Kidney epithelial cell (primary cell): ENCODE data around the gene CLK3. TPM values are rescaled to one million over a fixed set of nuclear protein-coding genes. Genes with fewer than 3 reads are reported as not detected.

Source experiments
- DNase-seq: peaks from one replicate; pipeline ENCODE4 v3.0.0-alpha.2; 2010; ENCODE audit warnings: low read depth
- H3K27me3 ChIP-seq: 2 replicates; pipeline ENCODE4 v1.6.0; 2011; ENCODE audit warnings: low read length; ENCODE audit not compliant: control insufficient read depth, insufficient read depth
- H3K36me3 ChIP-seq: 2 replicates; pipeline ENCODE4 v1.5.1; 2011; ENCODE audit warnings: low read length; ENCODE audit not compliant: control insufficient read depth, insufficient read depth
- H3K4me3 ChIP-seq: 2 replicates; pipeline ENCODE4 v1.5.1; 2011; ENCODE audit warnings: low read depth, mild to moderate bottlenecking, control low read depth, low read length
- CTCF ChIP-seq: IDR thresholded peaks from 2 replicates; pipeline ENCODE4 v1.5.1; 2011; ENCODE audit warnings: mild to moderate bottlenecking, moderate library complexity, low read length, control low read depth, inconsistent platforms; ENCODE audit not compliant: insufficient read depth, poor library complexity, severe bottlenecking
- total RNA-seq: library from RNA; depleted of rRNA; stranded (reverse); fragments of >200 nt; gene quantifications from 2 replicates; pipeline ENCODE4 v1.2.3, GENCODE V29; 2015

The CLK3 gene
- total RNA-seq, 1 donor from 2014 or later: 104 TPM

- no peak for TF ChIP-seq CTCF
- peaks cover 8% of the 10 kb centered on the region for H3K27me3 ChIP-seq
- no peaks in the 10 kb centered on the region for H3K36me3 ChIP-seq
- DNase-seq: no peak
- H3K4me3 ChIP-seq: no peak overlapping the region
Measured at GRCh38 chr15:74605795-74606150, 9.9 kb upstream of the CLK3 start.

GRCh38 chr15:74608786-74609185, 6.8 kb upstream of the CLK3 start:
- no peak for TF ChIP-seq CTCF
- no peak for DNase-seq

GRCh38 chr15:74609938-74610301, 5.7 kb upstream of the CLK3 start:
- Histone ChIP-seq H3K27me3 (peaks cover 14% of the 10 kb centered on the region), H3K4me3 (no peak overlapping the region), H3K36me3 (no peaks in the 10 kb centered on the region)
- no peak for DNase-seq
- no peak for TF ChIP-seq CTCF

More at GRCh38 chr15:74608786-74609185, 6.8 kb upstream of the CLK3 start:
- Histone ChIP-seq H3K27me3 (peaks cover 14% of the 10 kb centered on the region), H3K4me3 (no peak overlapping the region), H3K36me3 (no peaks in the 10 kb centered on the region)

GRCh38 chr15:74610302-74610951, 5.2 kb upstream of the CLK3 start:
- peaks cover 14% of the 10 kb centered on the region for H3K27me3 ChIP-seq
- H3K4me3 ChIP-seq: no peak overlapping the region
- no peak for DNase-seq
- TF ChIP-seq CTCF: no peak
- no peaks in the 10 kb centered on the region for H3K36me3 ChIP-seq

- H3K4me3 ChIP-seq: no peak overlapping the region
- H3K27me3 ChIP-seq: peaks cover 14% of the 10 kb centered on the region
- no peak for TF ChIP-seq CTCF
- no peak for DNase-seq
- no peaks in the 10 kb centered on the region for H3K36me3 ChIP-seq
Measured at GRCh38 chr15:74611341-74611740, 4.3 kb upstream of the CLK3 start.

- no peaks in the 10 kb centered on the region for H3K36me3 ChIP-seq
- no peak for DNase-seq
- no peak for TF ChIP-seq CTCF
- H3K27me3 ChIP-seq: peaks cover 14% of the 10 kb centered on the region
- no peak overlapping the region for H3K4me3 ChIP-seq
Measured at GRCh38 chr15:74611834-74612233, 3.8 kb upstream of the CLK3 start.
